RWPE1 (cell line): ENCODE results near the gene HS1BP3.

ENCODE experiments used
- CTCF ChIA-PET: fragments of 350-600 bp; sonication (Branson Sonifier 250); formaldehyde crosslinking; extraction: SDS; loops from one replicate; lab custom pipeline; 2021; lab: Yijun Ruan, JAX
- POLR2A ChIA-PET: fragments of 400-600 bp; formaldehyde crosslinking; extraction: SDS; loops from one replicate; lab custom pipeline; 2020; ENCODE audit warnings: antibody characterized with exemption; ENCODE audit not compliant: low non-redundant PET; lab: Yijun Ruan, JAX
- DNase-seq: peaks from one replicate; pipeline ENCODE4 v3.0.0; 2012; ENCODE audit warnings: low spot score
- H3K27ac ChIP-seq: fragments of 450-650 bp; 2 replicates; pipeline ENCODE4 v1.5.1; 2017
- TF ChIP-seq, protein P1 (sequence below): fragments of 450-650 bp; conservative IDR thresholded peaks from 2 replicates; pipeline ENCODE4 v1.5.1; 2017; ENCODE audit warnings: low read depth, mild to moderate bottlenecking

HS1BP3 gene

DNA sequence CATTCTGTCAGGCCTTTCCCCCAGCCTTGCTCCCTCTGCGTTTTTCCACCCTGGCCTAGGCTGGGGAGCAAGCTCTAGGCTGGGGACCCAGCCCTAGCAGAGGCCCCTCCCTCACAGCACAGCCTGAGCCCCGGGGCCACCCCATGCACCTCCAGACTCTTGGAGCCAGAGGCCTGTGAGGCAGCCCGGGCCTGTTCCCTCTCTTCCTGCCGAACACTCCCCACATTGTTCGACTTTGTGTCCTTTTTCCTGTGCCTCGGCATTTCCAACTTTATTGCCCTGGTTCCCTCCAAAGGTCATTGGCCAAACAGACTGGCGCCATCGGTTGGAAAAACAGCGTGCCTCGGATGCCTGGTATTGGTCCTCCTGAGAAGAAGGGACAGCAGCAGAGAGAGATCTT, 79.7 kb downstream of the HS1BP3 start:
- TF ChIP-seq, protein P1, sequence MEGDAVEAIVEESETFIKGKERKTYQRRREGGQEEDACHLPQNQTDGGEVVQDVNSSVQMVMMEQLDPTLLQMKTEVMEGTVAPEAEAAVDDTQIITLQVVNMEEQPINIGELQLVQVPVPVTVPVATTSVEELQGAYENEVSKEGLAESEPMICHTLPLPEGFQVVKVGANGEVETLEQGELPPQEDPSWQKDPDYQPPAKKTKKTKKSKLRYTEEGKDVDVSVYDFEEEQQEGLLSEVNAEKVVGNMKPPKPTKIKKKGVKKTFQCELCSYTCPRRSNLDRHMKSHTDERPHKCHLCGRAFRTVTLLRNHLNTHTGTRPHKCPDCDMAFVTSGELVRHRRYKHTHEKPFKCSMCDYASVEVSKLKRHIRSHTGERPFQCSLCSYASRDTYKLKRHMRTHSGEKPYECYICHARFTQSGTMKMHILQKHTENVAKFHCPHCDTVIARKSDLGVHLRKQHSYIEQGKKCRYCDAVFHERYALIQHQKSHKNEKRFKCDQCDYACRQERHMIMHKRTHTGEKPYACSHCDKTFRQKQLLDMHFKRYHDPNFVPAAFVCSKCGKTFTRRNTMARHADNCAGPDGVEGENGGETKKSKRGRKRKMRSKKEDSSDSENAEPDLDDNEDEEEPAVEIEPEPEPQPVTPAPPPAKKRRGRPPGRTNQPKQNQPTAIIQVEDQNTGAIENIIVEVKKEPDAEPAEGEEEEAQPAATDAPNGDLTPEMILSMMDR: no peak
- ChIA-PET POLR2A (no interaction called here), CTCF (no interaction called here)
- H3K27ac ChIP-seq: no peak overlapping the region
- no peak for DNase-seq

DNA sequence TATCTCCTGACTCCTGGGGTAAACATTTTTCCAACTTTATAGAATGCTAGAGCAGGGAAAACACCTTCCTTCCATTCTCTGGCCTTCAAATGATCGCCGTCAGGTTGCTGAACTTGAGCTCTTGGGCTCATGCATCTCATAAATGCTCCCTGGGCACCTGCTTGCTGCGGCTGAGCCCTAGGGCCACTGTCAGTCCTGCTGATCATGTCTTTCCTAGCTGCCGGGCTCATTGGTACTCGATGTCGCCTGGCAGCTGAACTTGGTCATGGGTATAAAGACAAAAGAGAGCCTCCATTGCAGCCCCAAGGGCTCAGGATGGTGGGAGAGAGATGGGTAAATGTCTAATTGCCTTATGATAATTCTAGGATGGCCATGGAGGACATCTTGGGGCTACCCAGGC, 80.6 kb downstream of the HS1BP3 start:
- ChIA-PET POLR2A (no interaction called here), CTCF (no interaction called here)
- no peak for DNase-seq

DNA sequence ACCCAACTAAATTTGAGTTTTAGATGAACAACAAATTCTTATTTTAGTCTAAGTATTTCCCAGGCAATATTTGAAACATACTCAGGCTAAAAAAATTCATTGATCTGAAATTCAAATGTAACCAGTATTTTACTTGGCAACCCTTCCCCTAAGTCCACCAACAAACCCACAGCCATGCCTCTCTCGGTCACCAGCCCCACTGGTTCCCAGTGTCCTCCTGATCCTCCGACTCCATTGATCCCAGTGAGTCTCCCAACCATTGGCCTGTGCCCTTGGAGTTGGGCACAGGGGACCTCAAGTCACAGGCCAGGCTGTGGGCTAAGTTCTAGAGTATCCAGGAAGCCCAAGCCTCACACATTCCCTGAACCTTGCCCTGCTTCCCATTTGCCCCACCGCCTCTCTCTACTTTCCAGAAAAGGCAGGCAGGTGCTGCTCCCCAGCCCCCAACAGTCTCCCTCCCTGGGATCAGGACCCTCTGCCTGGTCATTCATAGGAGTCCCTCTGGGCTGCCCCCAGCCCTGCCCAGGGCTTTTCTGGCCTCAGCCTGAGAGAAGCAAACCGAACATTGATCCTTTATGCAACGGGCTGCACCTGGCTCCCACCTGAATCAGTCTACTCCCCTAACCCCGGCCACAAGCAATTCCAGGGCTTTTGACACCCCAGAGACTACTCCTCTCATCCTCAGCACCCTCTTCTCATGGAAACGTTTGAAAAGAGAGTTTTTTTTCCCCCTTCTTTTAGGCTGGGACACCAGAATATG, 81.3 kb downstream of the HS1BP3 start:
- H3K27ac ChIP-seq: no peak overlapping the region
- ChIA-PET POLR2A (no interaction called here), CTCF (no interaction called here)
- DNase-seq: no peak
- TF ChIP-seq, protein P1: no peak

More for the DNA sequence above, 80.6 kb downstream of the HS1BP3 start:
- no peak overlapping the region for H3K27ac ChIP-seq
- TF ChIP-seq, protein P1: no peak

DNA sequence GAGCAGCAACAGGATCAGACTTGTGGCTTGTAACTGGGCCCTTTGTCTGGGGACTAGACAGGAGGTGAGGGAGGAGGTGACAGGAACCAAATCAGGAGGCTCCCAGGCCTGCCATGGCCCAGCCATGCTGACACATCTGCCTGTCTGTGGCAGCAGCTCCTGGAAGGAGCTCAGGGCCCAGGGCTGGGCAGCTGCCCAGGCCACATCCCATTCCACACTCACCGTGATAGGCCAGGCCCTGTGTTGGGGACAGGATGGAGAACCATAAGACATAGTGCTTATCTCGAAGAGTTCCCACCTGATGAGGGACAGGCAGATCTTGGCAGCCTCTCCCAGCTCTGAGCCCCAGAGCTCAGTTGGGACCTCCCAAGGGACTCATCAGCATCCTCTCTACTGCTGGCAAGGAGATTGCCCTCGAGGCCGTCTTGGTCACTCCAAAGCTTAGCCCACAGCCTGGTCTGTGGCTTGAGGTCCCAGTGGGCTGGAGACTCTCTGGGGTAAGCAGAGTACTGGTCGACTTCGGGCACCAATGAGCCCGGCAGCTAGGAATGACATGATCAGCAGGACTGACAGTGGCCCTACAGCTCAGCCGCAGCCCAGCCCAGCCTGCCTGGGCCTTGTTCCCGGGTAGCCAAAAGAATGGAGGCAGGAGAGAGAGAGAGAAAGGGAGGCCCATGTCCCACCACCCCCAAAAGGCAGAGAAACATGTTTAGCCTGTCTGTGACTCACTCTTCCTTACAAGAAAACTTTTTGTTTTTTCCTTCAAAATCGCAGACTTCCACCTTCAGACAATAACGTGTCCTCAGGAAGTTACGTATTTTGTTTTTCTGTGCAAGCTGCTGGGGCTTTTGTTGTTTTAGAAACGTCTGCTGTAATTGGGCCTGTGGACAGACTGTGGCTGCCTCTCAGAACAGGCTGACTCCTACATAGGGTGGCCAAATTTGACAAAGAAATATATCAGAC, 82.1 kb downstream of the HS1BP3 start:
- TF ChIP-seq, protein P1: no peak
- peak; percentile 23 for DNase-seq
- peak overlapping the region; percentile 15; the same call in 1 of the 2 replicates for H3K27ac ChIP-seq
- POLR2A ChIA-PET: no interaction called here
- CTCF ChIA-PET: no interaction called here

DNA sequence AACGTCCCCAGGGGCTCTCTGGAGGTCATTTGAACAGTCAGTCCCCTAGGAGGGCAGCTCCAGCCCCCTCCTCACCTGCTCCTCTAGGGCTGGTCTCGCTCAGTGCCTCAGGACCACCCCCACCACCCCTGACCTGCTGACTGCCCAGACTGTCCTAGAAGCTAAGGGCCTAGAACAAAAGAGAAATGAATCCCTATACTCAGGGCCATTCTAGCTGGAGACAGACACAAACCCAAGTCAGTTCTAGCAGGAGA, 83.0 kb downstream of the HS1BP3 start:
- H3K27ac ChIP-seq: peak overlapping the region; percentile 15; the same call in 1 of the 2 replicates
- no peak for DNase-seq
- CTCF ChIA-PET: no interaction called here
- POLR2A ChIA-PET: no interaction called here
- TF ChIP-seq, protein P1: no peak
